Muscle of leg (tissue), 11 donors: ENCODE results near the gene SPATA16. TPM values are rescaled to one million over a fixed set of nuclear protein-coding genes. Genes with fewer than 3 reads are reported as not detected.
"Not testable (repeated sequence)": the region's sequence is repeated elsewhere in the genome, so short reads cannot be mapped to it uniquely, and the experiment has no call there.

Experiments
- DNase-seq: peaks from one replicate; pipeline ENCODE4 v3.0.0; 2013
- H3K27ac ChIP-seq: one replicate; pipeline ENCODE4 v1.5.1; 2013; ENCODE audit warnings: mild to moderate bottlenecking, low read length, control low read depth
- H3K27me3 ChIP-seq: one replicate; pipeline ENCODE4 v1.6.1; 2013; ENCODE audit warnings: low read length; ENCODE audit not compliant: control insufficient read depth, insufficient read depth
- H3K36me3 ChIP-seq: one replicate; pipeline ENCODE4 v1.6.1; 2013; ENCODE audit warnings: low read length; ENCODE audit not compliant: control insufficient read depth, insufficient read depth
- H3K4me1 ChIP-seq: one replicate; pipeline ENCODE4 v1.6.1; 2013; ENCODE audit warnings: low read length; ENCODE audit not compliant: control insufficient read depth, insufficient read depth
- H3K4me3 ChIP-seq: one replicate; pipeline ENCODE4 v1.5.1; 2013; ENCODE audit warnings: low read length, control low read depth
- H3K9me3 ChIP-seq: replicated peaks from 2 replicates; pipeline ENCODE4 v1.6.1; 2013; ENCODE audit warnings: low read depth, low read length; ENCODE audit not compliant: control insufficient read depth
- WGBS: methylation state at CpG from one replicate; pipeline ENCODE4 v1.1.5; 2013; ENCODE audit warnings: missing lambda C conversion rate; ENCODE audit not compliant: insufficient coverage; 5-methylcytosine and 5-hydroxymethylcytosine counted together
- polyA plus RNA-seq, 8 donors: library from polyadenylated mRNA; unstranded; fragments of 120-200 nt; gene quantifications; one replicate each; pipeline versions ENCODE4 v1.2.1 to v1.2.3, GENCODE V29; 2013; ENCODE audit warnings: inconsistent platforms in 1 of 8, low replicate concordance in 1 of 8; ENCODE audit not compliant: insufficient read length in 8 of 8, insufficient read depth in 1 of 8
- total RNA-seq: library from RNA; stranded (reverse); fragments of 120-200 nt; gene quantifications from one replicate; pipeline ENCODE4 v1.2.4, GENCODE V29; 2013

SPATA16 gene
- total and polyA plus RNA-seq, 9 donors: not detected

GRCh38 chr3:172869368-172869771 is 271.7 kb downstream of the SPATA16 start:
- H3K4me3 ChIP-seq: no peak overlapping the region
- peaks cover 6% of the 10 kb centered on the region for H3K4me1 ChIP-seq
- H3K27me3 ChIP-seq: no peaks in the 10 kb centered on the region
- peak; percentile 83 for DNase-seq
- H3K9me3 ChIP-seq: no peaks in the 10 kb centered on the region
- no peak overlapping the region for H3K27ac ChIP-seq
- no peaks in the 10 kb centered on the region for H3K36me3 ChIP-seq
- 18% methylated on average over 2 of the region's 3 CpGs for WGBS

- no peak for DNase-seq
- Histone ChIP-seq H3K27ac (no peak overlapping the region), H3K27me3 (no peaks in the 10 kb centered on the region), H3K36me3 (no peaks in the 10 kb centered on the region), H3K9me3 (no peaks in the 10 kb centered on the region), H3K4me1 (peaks cover 6% of the 10 kb centered on the region), H3K4me3 (no peak overlapping the region)
- 57% methylated on average over 1 of the region's 2 CpGs for WGBS
Observed at GRCh38 chr3:172868582-172869200, 272.3 kb downstream of the SPATA16 start.

- H3K4me1 ChIP-seq, DNase-seq, H3K27ac ChIP-seq, H3K9me3 ChIP-seq, H3K36me3 ChIP-seq, H3K27me3 ChIP-seq, H3K4me3 ChIP-seq: not testable (repeated sequence)
- 97% methylated on average over 33 of the region's 38 CpGs for WGBS
Observed at GRCh38 chr3:172866726-172867350, 274.2 kb downstream of the SPATA16 start.

GRCh38 chr3:172859041-172859440 is 282.0 kb downstream of the SPATA16 start:
- H3K27ac ChIP-seq: no peak overlapping the region
- no peaks in the 10 kb centered on the region for H3K36me3 ChIP-seq
- no peaks in the 10 kb centered on the region for H3K4me1 ChIP-seq
- H3K27me3 ChIP-seq: no peaks in the 10 kb centered on the region
- no peak overlapping the region for H3K4me3 ChIP-seq
- H3K9me3 ChIP-seq: no peaks in the 10 kb centered on the region
- WGBS: no CpG with 5 or more reads among the region's 2 CpGs
- DNase-seq: no peak

GRCh38 chr3:172856795-172857742 is 284.0 kb downstream of the SPATA16 start:
- Histone ChIP-seq H3K9me3 (no peaks in the 10 kb centered on the region), H3K27ac (no peak overlapping the region), H3K4me1 (no peaks in the 10 kb centered on the region), H3K27me3 (no peaks in the 10 kb centered on the region), H3K36me3 (no peaks in the 10 kb centered on the region), H3K4me3 (no peak overlapping the region)
- 80% methylated on average over 1 of the region's 4 CpGs for WGBS
- peak; percentile 26 for DNase-seq

- DNase-seq: no peak
- H3K27me3 ChIP-seq: no peaks in the 10 kb centered on the region
- H3K9me3 ChIP-seq: no peaks in the 10 kb centered on the region
- no peaks in the 10 kb centered on the region for H3K4me1 ChIP-seq
- no peak overlapping the region for H3K27ac ChIP-seq
- H3K36me3 ChIP-seq: no peaks in the 10 kb centered on the region
- H3K4me3 ChIP-seq: no peak overlapping the region
Observed at GRCh38 chr3:172855037-172855436, 286.0 kb downstream of the SPATA16 start.

GRCh38 chr3:172853921-172854666 is 286.9 kb downstream of the SPATA16 start:
- DNase-seq: no peak

GRCh38 chr3:172853005-172853404 is 288.0 kb downstream of the SPATA16 start:
- Histone ChIP-seq H3K36me3 (no peaks in the 10 kb centered on the region), H3K9me3 (no peaks in the 10 kb centered on the region), H3K27me3 (no peaks in the 10 kb centered on the region), H3K4me3 (no peak overlapping the region), H3K27ac (no peak overlapping the region), H3K4me1 (no peaks in the 10 kb centered on the region)
- 80% methylated on average over 1 of the region's 1 CpG for WGBS
- no peak for DNase-seq

More at GRCh38 chr3:172853921-172854666, 286.9 kb downstream of the SPATA16 start:
- WGBS: no CpG with 5 or more reads among the region's 3 CpGs
- no peaks in the 10 kb centered on the region for H3K36me3 ChIP-seq
- H3K27me3 ChIP-seq: no peaks in the 10 kb centered on the region
- no peaks in the 10 kb centered on the region for H3K4me1 ChIP-seq
- H3K27ac ChIP-seq: no peak overlapping the region
- H3K9me3 ChIP-seq: no peaks in the 10 kb centered on the region
- H3K4me3 ChIP-seq: no peak overlapping the region

- Histone ChIP-seq H3K4me1 (no peaks in the 10 kb centered on the region), H3K36me3 (no peaks in the 10 kb centered on the region), H3K27me3 (no peaks in the 10 kb centered on the region), H3K9me3 (no peaks in the 10 kb centered on the region), H3K27ac (no peak overlapping the region), H3K4me3 (no peak overlapping the region)
- WGBS: no CpG with 5 or more reads among the region's 1 CpG
- DNase-seq: no peak
Observed at GRCh38 chr3:172848910-172849309, 292.1 kb downstream of the SPATA16 start.

- Histone ChIP-seq H3K4me1 (no peaks in the 10 kb centered on the region), H3K27ac (no peak overlapping the region), H3K27me3 (no peaks in the 10 kb centered on the region), H3K9me3 (no peaks in the 10 kb centered on the region), H3K4me3 (no peak overlapping the region), H3K36me3 (no peaks in the 10 kb centered on the region)
- DNase-seq: no peak
Observed at GRCh38 chr3:172847292-172847691, 293.7 kb downstream of the SPATA16 start.
